HG02623 (cell line): ENCODE results near the gene SCART1.
"Not testable (repeated sequence)": the region's sequence is repeated elsewhere in the genome, so short reads cannot be mapped to it uniquely, and the experiment has no call there.

ENCODE experiments used
- ATAC-seq: cut with Tn5 transposase; IDR thresholded peaks from one replicate; pipeline ENCODE4 v1.9.1; 2021; ENCODE audit warnings: moderate library complexity; ENCODE audit not compliant: unreplicated experiment

The SCART1 gene

DNA sequence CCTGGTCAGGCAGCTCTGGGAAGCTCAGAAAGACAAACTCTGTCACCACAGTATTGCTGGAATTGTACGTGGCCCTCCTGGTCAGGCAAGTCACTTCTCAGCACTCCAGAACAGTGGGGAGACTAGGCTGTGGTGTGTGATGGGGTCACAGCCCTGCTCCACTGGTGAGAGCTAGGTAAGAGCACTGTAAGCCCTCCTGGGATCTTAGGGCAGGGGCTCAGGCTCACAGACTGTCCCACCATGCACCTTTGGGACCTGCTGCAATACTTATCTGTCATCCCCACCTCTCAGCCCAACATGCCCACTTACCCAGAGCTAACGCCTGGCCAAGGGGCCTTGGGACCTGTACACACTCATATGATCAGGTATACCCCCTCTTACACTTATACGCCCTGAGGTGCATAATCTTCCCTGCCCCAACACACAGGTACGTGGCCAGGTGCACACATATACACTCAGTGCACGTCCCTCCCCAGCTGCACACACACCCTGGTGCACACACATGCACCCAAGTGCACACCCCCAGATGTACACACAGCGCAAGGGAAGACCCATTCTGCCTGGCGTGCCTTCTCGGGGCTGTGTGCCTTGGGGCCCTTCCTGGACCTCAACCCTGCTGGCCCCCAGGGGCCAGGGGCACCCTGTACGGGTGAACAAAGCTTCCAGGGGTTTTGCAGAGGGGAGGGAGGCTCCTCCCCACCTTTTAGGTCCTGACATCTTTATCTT is 21.7 kb upstream of the SCART1 start:
- ATAC-seq: not testable (repeated sequence)

DNA sequence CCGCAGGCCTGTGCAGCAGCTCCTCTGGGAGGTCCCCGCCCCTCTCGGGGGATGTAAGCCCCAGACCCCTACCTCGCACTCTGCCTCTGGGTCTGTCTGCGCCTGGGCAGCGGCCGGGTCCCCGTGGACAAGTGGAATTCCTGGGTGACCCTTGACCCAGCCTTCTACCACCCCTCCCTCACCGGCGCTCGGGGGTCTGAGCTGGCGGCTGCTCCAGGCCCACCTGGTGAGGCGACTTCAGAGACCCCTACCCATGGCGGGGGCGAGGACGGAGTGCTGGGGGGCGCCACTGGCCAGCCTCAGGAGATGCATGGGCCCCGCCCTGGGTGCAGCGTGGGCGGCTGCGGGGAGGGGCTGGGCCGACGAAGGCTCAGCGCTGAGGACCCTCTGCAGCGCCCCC is 21.0 kb upstream of the SCART1 start:
- ATAC-seq: not testable (repeated sequence)

DNA sequence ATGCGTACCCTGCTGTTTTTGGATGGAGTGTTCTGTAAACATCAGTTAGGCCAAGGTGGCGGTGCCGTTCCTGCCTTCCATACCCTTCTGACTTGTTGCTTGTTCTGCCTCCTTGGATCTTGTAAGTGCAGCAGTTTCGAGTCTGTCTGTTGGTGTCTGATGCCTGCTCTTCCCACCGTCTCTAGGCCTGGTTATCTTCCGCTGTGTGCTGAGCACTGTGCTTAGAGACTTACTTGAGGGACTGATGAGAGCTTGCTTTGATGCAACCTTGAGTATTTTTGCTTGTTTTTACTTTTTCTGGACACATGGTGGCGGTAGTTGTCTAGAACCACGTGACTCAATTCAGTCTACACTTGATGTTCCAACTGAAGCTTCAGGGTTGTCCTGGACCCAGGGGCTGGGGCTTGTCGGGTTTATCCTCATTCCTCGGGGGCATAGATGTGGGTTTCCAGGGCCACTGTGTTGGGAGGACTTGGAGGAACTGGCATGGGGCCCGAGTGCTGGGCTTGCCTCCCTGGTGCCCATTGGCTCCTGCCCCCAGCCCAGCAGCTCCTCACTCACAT is 15.0 kb upstream of the SCART1 start:
- no peak for ATAC-seq

DNA sequence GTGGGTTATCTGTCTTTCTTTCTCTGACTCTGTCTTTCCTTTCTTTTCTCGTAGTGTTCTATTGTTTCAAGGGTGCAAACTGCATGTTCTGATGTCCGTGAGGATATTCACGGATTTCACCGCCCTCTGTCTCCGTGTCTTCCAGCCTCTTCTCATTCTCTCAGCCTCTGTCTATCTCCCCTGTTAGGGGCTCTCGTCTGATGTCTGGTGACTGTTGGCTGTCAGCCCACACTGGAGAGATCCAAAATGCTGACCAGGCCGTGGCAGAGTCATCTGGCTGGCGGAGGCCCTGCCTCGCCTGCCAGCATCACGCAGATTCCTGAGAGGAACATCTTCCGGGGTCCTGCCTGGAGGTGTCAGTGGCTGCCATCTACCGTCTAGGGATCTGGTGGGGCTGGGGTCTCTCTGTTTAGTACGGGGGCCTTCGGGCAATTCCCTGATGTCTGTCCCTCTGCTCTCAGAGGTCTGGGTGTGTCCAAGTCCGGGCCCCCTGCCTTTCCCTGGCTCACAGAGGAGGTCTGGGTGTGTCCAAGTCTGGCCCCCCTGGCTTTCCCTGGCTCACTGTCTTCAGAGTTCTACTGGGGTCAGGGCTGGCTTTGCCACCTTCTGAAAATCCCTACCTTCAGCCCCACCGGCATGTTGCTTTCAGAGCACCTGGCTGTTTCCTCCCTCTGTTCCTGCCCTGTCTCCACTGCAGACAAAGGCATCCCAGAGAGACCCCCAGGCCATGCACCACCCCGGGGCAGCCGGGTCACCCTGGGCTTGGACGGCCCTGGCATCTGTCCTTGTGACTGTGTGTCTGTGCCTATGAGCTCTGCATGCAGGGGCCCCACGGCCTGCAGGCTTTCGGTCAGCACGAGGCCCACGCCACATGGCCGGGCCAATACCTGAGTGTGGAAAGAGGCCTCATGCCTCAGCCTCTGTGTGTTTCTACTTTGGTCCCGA is 14.0 kb upstream of the SCART1 start:
- ATAC-seq: no peak

DNA sequence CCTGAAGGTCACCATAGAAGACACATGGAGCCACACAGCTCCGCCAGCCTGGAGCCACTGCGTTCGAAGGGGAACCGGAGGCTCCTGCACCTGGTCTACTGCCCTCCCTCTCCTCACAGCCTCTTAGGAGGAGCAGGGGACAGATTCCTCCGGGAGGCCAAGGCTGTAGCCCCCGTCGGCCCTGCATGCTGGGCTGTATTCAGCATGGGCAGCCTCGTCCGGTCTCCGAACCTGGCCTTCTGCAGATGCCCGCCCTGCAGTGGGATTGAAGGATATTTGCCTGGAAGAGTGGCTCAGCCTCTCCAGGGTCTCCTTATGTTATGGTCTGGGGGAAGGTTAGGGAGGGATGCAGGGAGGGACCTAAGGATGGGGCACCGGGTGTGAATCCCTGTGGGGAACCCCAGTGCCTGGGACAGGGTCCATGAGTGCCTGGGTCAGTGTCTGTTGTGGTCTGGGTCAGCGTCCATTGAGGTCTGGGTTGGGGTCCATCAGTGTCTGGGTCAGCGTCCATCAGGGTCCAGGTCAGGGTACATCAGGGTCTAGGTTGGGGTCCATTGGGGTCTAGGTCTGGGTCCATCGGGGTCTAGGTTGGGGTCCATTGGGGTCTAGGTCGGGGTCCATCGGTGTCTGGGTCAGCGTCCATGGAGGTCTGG is 13.0 kb upstream of the SCART1 start:
- no peak for ATAC-seq

DNA sequence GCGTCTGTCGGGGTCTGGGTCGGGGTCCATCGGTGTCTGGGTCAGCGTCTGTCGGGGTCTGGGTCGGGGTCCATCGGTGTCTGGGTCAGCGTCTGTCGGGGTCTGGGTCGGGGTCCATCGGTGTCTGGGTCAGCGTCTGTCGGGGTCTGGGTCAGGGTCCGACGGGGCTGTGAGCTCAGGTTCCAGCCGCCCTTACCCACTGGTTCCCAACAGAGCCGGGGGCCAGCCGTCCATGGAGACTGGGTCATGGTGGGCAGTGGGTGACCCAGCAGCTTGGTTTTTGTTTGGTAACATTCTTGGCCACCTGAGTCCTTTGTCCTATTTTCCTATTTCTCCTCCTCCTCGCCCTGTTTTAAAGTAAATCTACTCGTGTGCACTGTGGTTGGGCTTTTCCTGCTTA is 12.4 kb upstream of the SCART1 start:
- not testable (repeated sequence) for ATAC-seq

DNA sequence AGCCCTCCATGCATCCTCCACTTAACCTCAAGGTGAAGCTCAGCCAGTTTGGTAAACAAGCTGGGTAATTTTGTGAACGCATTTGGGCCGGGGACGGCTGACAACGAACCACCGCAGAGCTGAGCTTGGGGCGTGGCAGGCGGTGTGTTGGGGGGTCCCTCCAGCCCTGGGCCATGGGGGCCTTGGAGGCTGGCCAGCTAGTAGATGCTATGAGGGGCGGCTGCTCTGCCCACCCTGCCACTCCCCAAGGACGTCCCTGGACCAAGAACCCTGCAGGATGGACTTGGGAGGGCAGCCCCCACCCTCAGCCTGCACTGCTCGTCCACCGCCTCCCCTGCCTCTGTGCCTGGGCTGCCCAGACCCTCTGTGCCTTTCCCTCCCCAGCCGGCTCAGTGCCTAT is 12.0 kb upstream of the SCART1 start:
- no peak for ATAC-seq

DNA sequence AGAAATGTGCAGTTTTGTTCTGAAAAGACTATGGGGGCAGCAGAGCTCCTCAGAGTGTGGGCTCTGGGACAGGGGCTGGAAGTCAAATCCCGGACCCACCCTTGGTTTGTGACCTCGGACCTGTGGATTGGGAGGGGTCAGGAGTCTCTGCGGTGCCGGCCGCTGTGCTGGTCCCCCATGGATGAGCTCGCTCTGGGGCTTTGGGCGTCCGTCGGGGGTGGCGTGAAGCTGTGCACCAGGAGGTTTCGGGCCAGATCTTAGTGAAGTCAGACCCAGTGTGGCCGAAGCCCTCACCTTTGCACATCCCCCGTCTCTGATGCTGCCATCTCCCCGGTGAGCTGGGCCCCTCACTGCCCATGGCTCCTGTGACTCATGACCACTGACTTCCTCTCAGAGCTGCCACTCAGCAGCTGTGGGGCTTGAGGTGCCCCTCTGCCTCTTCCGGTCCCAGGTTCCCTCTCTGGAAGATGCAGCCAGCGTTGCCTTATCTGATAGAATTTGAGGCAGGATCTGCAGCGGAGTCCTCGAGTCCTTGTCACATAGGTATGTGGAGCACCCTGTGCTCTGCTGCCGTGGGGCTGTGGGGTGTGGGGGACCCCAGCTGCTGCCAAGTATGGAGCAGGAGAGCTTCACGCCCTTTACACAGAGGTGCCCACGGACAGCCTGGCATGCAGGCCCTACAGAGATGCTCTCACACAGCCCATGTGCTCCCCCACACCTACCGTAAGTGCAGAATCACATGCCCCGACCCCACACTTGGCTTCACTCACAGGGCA is 11.4 kb upstream of the SCART1 start:
- no peak for ATAC-seq

DNA sequence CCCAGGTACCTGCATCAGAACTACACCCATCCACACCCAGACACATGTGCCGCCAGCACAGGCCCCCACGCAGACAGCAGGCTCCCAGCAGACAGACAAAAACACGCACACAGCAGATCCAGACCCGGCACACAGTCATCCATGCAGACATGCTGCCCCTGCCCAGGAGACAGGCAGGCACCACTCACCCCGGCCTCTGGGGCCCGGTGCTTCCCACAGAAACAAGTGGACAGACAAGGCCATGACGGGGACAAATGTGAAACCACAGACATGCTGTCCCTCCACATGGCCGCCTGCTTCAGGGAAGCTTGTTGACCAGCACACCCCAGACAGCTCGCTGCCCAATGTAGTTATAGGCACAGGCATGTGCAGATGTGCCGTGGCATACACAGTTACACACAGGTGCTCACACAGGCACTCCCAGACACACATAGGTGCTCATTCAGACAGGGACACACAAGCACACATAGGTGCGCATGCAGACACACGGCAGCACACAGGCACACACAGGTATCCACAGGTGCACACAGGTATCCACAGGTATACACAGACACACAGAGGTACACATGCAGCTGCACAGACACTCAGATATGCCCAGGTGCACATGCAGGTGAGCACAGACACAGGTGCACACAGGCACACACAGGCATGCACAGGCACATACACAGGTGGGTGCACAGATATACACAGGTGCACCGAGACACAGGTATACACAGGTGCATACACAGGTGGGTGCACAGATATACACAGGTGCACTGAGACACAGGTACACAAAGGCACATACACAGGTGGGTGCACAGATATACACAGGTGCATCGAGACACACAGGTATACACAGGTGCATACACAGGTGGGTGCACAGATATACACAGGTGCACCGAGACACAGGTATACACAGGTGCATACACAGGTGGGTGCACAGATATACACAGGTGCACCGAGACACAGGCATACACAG is 10.5 kb upstream of the SCART1 start:
- no peak for ATAC-seq

DNA sequence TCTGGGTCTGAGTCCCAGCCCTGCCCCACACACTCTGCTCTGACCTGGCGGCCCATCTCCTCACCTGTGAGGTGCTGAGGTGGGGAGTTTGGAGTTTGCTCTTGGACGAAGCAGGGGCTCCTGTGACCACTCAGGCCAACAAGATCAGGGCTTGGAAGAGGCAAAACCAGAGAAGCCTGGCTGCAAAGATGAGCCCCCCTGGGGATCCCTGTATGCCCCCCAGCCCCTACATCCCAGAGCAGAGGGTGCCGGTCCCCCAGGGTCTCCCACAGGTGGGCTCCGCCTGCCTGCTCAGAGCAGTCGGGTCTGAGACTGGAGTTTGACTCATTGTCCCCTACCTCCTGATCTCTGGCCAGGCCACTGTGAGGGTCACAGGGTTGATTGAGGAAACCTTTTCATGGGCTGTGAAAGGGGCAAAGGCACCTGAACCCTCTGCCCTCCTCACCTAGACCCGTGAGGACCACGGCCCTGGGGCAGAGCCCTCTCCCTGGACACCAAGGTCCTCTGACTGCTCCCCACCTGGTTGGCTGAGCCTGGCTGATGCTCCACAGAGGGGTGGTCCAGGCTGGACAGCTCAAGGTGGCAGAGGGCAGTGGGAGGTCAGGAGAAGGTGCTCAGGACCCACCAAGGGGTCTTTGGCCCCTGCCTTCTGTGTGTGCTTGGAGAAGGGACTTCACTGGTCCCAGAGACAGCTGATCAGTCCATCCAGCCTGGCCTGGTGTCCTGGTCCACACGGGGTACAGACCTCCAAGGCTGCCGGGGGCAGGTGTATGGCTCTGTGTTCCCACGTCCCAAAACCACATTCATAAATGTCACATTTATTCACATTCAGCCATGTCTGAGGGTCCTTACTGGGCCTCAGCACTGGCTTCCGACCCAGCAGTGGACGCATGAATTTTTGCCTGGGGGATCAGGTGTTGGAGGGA is 9.1 kb upstream of the SCART1 start:
- ATAC-seq: no peak

DNA sequence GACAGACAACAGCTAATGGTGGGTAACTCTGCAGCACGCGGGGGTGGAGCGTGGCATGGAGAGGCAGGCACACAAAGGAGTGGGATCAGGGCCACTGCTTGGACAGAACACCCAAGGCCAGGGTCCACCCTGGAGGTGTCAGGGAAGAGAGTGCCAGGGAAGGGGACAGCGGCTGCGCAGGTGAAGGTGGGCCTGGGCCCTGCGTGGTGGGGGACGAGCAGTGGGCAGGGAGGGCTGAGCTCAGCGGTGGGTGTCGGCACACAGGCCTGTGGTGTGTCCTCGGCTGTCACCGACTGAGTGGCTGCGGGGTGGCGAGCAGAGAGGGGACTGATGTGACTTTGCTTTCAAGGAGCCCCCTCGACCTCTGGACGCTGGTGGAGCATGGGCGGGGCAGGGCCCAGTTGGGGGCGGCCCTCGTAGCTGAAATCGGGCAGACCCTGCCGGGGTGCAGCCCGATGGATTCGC is 8.4 kb upstream of the SCART1 start:
- no peak for ATAC-seq

DNA sequence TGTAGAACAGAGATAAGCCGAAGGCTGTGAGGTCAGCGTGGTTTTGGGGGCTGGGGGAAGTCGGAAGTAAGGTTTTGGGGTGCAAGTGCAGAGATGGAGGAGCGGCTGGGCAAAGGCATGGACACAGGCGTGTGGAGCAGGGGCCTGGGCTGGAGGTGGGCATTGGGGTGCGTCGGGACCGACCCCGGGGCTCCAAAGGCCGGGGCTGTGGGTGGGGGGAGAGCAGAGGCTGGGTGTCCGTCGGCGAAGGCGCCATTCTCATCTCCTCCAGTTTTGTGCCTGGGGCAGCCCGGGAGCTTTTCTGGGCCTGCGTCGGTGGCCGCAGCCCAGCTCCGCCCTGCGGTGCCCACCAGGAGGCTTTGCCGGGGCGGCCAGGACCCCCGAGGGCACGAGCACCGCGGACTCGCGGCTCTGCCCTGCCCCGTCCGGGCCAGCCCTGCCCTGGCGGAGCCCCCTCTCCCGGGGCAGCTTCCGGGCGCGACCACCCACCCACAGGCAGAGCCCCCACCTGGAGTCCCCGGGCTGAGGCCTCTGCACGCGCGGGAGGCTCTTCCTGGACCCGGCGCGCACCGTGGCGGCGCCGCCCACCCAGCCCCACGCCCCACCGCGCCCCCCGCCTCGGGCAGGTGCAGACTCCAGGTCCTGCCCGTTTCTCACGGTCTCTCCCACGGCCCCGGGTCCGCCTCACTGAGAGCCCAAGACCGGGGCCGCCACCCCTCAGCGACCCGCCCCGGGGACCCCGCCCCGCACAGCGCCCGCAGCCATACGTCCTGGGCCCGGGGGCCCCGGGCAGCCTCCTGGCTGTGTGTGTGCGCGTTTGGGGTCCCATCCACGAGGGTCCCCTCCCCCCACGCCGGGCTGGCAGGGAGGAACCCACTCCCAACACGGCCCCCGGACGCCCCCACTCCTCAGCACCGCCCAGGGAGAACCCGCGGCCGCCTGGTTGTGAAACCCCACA is 7.7 kb upstream of the SCART1 start:
- ATAC-seq: no peak

DNA sequence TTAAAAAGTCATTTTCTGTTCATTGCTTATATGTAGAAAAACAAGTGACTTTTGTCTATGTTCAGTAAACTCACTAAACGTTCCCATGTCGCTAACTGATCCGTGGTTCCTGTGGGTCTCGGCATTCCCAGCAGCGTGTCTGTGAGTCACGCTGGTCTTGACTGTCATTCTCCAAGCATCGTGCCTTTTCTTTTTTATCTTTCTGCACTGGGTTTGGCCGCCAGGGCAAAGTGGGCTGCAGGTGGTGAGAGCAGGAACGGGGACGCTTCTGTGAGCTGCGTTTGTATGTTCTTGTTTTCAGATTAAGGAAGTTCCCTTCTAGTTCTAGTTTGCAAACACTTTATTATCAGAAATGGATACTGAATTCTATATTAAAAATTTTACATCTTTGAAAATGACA is 6.8 kb upstream of the SCART1 start:
- no peak for ATAC-seq

DNA sequence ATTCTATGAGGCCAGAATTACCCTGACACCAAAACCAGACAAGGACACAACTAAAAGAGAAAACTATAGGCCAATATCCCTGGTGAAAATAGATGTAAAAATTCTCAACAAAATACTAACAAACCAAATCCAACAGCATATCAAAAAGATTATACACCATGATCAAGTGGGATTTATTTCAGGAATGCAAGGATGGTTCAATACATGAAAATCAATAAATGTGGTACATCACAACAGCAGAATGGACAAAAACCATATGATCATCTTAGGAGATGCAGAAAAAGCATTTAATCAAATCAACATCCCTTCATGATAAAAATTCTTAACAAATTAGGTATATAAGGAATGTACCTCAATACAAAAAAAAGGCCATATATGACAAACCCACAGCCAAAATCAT is 5.6 kb upstream of the SCART1 start:
- no peak for ATAC-seq

DNA sequence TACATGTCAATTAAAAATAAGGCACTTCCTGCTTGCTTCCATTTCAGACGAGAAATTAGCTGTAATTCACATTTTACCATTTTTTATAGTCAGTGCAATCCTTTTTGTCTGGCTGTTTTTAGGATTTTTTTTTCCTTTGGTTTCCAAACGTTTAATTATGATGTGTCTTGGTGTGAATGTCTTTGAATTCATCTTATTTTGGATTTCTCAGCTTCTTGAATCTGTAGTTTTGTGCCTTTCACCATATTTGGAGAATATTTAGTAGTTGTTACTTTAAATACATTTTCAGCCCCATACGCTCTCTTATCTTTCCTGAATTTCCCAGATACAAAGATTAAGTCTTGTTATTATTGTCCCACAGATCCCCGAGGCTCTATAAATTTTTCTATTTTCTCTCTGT is 2.4 kb upstream of the SCART1 start:
- no peak for ATAC-seq

DNA sequence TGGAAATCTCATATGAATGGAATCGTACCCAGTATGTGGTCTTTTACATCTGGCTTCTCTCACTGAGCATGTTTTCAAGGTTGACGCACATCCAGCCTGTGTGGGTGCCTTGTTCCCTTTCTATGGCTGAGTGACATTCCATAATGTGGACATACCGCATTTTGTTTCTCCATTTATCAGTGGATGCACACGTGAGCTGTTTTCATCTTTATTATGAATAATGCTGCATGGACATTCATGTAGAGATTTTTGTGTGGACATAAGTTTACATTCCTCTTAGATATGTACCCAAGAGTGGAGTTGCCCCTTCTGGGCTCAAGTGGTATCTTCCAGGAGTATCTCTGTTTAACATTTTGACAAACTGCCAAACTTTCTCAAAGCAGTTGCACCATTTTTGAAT is 1.3 kb upstream of the SCART1 start:
- ATAC-seq: no peak

DNA sequence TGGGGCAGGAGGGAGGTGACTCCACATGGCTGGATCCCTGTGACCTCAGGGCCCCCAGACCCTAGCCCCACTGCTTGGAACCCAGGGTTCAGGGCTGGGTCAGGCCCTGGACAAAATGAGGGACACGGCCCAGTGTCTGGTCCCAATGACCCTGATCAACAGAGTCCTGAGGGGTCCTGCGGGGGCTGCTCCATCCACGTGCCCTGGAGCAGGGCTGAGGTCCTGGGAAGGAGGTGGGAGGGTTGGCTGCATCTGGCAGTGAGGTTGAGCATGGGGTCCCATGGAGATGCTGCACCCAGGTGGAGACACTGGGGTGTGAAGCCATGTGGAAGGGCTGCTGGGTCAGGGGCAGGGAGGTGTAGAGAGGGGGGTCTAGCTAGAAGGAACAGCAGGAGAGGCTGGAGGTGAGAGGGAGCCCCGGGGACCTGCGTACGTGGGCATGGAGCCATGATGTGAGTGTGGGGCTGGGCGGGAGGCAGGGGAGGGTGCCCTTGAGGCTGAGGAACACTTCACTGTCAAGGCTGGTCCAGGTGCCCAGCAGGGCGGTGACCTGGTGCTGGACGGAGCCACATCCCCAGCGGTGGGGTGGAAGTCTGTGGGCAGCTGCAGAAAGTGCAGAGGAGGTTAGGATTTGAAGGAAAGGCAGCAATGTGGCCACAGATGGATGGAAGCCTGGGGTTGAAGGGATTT is 604 bp downstream of the SCART1 start:
- ATAC-seq: no peak
